Uterine smooth muscle cell (primary cell): ENCODE data around the gene CRYBG2. TPM values are rescaled to one million over a fixed set of nuclear protein-coding genes. Genes with fewer than 3 reads are reported as not detected.

Experiments
- total RNA-seq: library from RNA; depleted of rRNA; stranded (reverse); fragments of >200 nt; gene quantifications from 2 replicates; pipeline ENCODE4 v1.2.3, GENCODE V29; 2014

The CRYBG2 gene
- 0.12 TPM in 1 of 2 replicates, not detected in the other for total RNA-seq

GRCh38 chr1:26353976-26354820 is at the start of gene CRYBG2:
TSS of gene CRYBG2 (minus strand) at chr1:26354130. CDS start at chr1:26346657, 7,473 bp downstream.

GRCh38 chr1:26372611-26373010 is 18.7 kb upstream of the CRYBG2 start, which contains the start of gene ZNF683:
TSS of gene ZNF683 (minus strand) at chr1:26372750. CDS start at chr1:26368571, 4,179 bp downstream.

GRCh38 chr1:26317612-26318337 is 36.2 kb downstream of the CRYBG2 start, which contains the start of gene CD52:
TSS of gene CD52 (plus strand) at chr1:26317958. CDS start at chr1:26318018, 60 bp downstream.

GRCh38 chr1:26306290-26307229 is 47.4 kb downstream of the CRYBG2 start, which contains the start of gene UBXN11:
TSS of gene UBXN11 (minus strand) at chr1:26306636. CDS start at chr1:26302883, 3,753 bp downstream.

GRCh38 chr1:26279456-26280332 is 74.2 kb downstream of the CRYBG2 start, which contains the start of gene SH3BGRL3:
TSS of gene SH3BGRL3 (plus strand) at chr1:26280086. CDS start at chr1:26280156, 70 bp downstream.

Other genes with a start within 250 kb of the CRYBG2 start
- gene PDIK1L, start 242.3 kb downstream of the CRYBG2 start, total RNA-seq: 6.9 and 8.4 TPM in 2 replicates
- gene FAM110D, start 195.1 kb downstream of the CRYBG2 start, total RNA-seq: under 0.01 TPM in 2 replicates
- gene C1orf232, start 185.2 kb downstream of the CRYBG2 start, total RNA-seq: not detected in 2 replicates
- 23.2 and 28.9 TPM in 2 replicates for gene ZNF593, start 184.2 kb downstream of the CRYBG2 start, total RNA-seq
- gene ZNF593OS, start 182.3 kb downstream of the CRYBG2 start, total RNA-seq: not detected in 2 replicates
- gene CNKSR1, start 176.6 kb downstream of the CRYBG2 start, total RNA-seq: 0.22 TPM in 1 of 2 replicates, not detected in the other
- not detected in 2 replicates for gene CATSPER4, start 163.5 kb downstream of the CRYBG2 start, total RNA-seq
- 8.5 and 15.6 TPM in 2 replicates for gene CEP85, start 119.9 kb downstream of the CRYBG2 start, total RNA-seq
- 20.4 and 30.1 TPM in 2 replicates for gene SH3BGRL3, start 74.0 kb downstream of the CRYBG2 start, total RNA-seq
- gene UBXN11, start 47.5 kb downstream of the CRYBG2 start, total RNA-seq: 4.2 and 7.1 TPM in 2 replicates
- not detected in 2 replicates for gene CD52, start 36.2 kb downstream of the CRYBG2 start, total RNA-seq
- gene ZNF683, start 18.6 kb upstream of the CRYBG2 start, total RNA-seq: not detected in 2 replicates
- not detected in 2 replicates for gene LIN28A, start 56.7 kb upstream of the CRYBG2 start, total RNA-seq
- 61.7 and 69.5 TPM in 2 replicates for gene DHDDS, start 78.2 kb upstream of the CRYBG2 start, total RNA-seq
- gene HMGN2, start 118.3 kb upstream of the CRYBG2 start, total RNA-seq: 233 and 471 TPM in 2 replicates
- gene RPS6KA1, start 175.6 kb upstream of the CRYBG2 start, total RNA-seq: 7.5 and 14.8 TPM in 2 replicates